Body of pancreas (tissue), 4 donors: ENCODE data around the gene CDR2. TPM values are rescaled to one million over a fixed set of nuclear protein-coding genes. Genes with fewer than 3 reads are reported as not detected.

Source experiments
- ATAC-seq: fragments of 150-250 bp; one replicate; pipeline ENCODE4 v1.9.1; 2016
- DNase-seq, 4 donors: peaks; one replicate each; pipeline ENCODE4 v3.0.0-alpha.2; 2019
- H3K27ac ChIP-seq, 4 donors: fragments of 200-600 bp; sonication (generic); 1 replicate in 3 of 4; 2 replicates in 1 of 4; pipeline versions ENCODE4 v1.5.1 to v1.6.1; 2016 to 2019; ENCODE audit warnings: mild to moderate bottlenecking in 1 of 4, mixed read lengths in 1 of 4, moderate library complexity in 1 of 4
- H3K27me3 ChIP-seq, 2 donors: fragments of 200-600 bp; sonication (generic); one replicate each; pipeline ENCODE4 v1.6.0; 2016; ENCODE audit warnings: mild to moderate bottlenecking in 1 of 2
- H3K36me3 ChIP-seq, 2 donors: fragments of 200-600 bp; sonication (generic); replicated peaks in 1 of 2; 2 replicates each; pipeline ENCODE4 v1.5.1; 2016; ENCODE audit warnings: low read depth in 2 of 2; ENCODE audit not compliant: insufficient read depth in 1 of 2
- H3K4me1 ChIP-seq: fragments of 200-600 bp; sonication (generic); one replicate; pipeline ENCODE4 v1.6.0; 2016
- H3K4me3 ChIP-seq, 2 donors: fragments of 200-600 bp; sonication (generic); 1 replicate in 1 of 2; 2 replicates in 1 of 2; pipeline ENCODE4 v1.5.1; 2016 to 2019
- H3K9me3 ChIP-seq, 3 donors: fragments of 200-600 bp; sonication (generic); 1 replicate in 2 of 3; 2 replicates in 1 of 3; pipeline ENCODE4 v1.5.1; 2016
- POLR2A ChIP-seq, 3 donors: fragments of 450-650 bp; IDR thresholded peaks; one replicate each; pipeline ENCODE4 v1.6.1; 2016; ENCODE audit warnings: antibody characterized with exemption in 3 of 3, mild to moderate bottlenecking in 2 of 3
- WGBS, 2 donors: methylation state at CpG; one replicate each; pipeline ENCODE4 v1.1.5; 2017; 5-methylcytosine and 5-hydroxymethylcytosine counted together
- intact Hi-C: fragments of 100-400 bp; cut with DNase I; formaldehyde crosslinking; loops from one replicate; pipeline ENCODE4 v1.15.1; 2023
- total RNA-seq, 2 donors: library from RNA; depleted of rRNA; stranded (reverse); fragments of >200 nt; gene quantifications; one replicate each; pipeline ENCODE4 v1.1.0, GENCODE V29; 2016
- TF ChIP-seq, protein P1 (sequence below), 7 experiments: fragments of 450-650 bp in 4 of 7; fragments of 200-600 bp in 3 of 7; sonication (generic) in 3 of 7; IDR thresholded peaks; one replicate each; pipeline ENCODE4 v1.5.1; 2016 to 2019; ENCODE audit warnings: antibody characterized with exemption in 7 of 7

The CDR2 gene
- total RNA-seq, 2 donors from 2014 or later: 15.8 to 16.8 TPM

DNA sequence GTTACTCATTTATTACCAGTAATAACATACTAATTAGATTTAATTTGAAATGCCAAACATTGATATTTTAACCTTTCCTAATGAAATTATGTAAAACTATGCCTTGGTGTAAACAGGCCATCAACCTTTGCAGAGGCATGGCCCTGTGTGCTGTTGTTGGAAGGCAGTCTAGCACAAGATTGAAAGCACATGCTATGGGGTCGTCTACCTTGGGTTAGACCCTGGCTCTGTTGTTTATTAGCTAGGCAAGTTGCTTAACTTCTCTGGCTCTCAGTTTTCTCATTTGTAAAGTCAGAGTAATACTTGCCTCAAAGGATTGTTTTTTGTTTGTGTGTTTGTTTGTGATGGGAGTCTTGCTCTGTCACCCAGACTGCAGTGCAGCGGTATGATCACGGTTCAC is 9.4 kb upstream of the CDR2 start:
- Histone ChIP-seq H3K36me3 (no peaks in the 10 kb centered on the region), H3K27ac (no peak overlapping the region), H3K9me3 (no peaks in the 10 kb centered on the region), H3K27me3 (no peaks in the 10 kb centered on the region), H3K4me3 (no peak overlapping the region), H3K4me1 (peaks cover 9% of the 10 kb centered on the region)
- 84 to 92% methylated on average over 2 to 3 of the region's 3 CpGs for WGBS, 2 donors
- DNase-seq: no peak
- ATAC-seq: no peak
- no peak for TF ChIP-seq POLR2A (IDR thresholded peaks at IDR 0.05)
- TF ChIP-seq, protein P1, sequence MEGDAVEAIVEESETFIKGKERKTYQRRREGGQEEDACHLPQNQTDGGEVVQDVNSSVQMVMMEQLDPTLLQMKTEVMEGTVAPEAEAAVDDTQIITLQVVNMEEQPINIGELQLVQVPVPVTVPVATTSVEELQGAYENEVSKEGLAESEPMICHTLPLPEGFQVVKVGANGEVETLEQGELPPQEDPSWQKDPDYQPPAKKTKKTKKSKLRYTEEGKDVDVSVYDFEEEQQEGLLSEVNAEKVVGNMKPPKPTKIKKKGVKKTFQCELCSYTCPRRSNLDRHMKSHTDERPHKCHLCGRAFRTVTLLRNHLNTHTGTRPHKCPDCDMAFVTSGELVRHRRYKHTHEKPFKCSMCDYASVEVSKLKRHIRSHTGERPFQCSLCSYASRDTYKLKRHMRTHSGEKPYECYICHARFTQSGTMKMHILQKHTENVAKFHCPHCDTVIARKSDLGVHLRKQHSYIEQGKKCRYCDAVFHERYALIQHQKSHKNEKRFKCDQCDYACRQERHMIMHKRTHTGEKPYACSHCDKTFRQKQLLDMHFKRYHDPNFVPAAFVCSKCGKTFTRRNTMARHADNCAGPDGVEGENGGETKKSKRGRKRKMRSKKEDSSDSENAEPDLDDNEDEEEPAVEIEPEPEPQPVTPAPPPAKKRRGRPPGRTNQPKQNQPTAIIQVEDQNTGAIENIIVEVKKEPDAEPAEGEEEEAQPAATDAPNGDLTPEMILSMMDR (IDR thresholded peaks at IDR 0.05): no peak
- intact Hi-C loops: no loop called here

DNA sequence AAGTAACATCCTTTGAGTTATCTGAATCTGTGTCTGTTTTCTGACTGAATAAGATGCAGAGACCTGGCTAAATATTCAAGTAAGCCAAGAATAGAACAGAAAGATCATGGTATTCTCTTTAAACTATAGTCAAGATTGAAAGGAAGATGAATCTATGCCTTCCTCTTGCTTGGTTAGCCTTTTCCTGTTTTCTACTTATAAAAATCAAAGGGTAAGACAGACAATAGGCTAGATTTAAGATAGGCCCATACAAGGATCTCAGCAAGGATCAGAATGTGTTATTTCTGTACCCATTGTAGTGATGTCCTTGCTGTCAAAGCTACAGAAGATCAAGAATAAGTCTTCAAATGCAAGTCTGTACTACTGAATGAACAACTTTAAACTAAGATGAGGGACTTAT is 7.0 kb upstream of the CDR2 start:
- no peaks in the 10 kb centered on the region for H3K27me3 ChIP-seq
- no peak for ATAC-seq
- no peak for TF ChIP-seq POLR2A (IDR thresholded peaks at IDR 0.05)
- TF ChIP-seq, protein P1 (IDR thresholded peaks at IDR 0.05): no peak
- DNase-seq: no peak
- no peaks in the 10 kb centered on the region for H3K36me3 ChIP-seq
- intact Hi-C loops: no loop called here
- no peaks in the 10 kb centered on the region for H3K9me3 ChIP-seq
- peaks cover 2% of the 10 kb centered on the region for H3K4me1 ChIP-seq
- no peak overlapping the region for H3K27ac ChIP-seq
- no peak overlapping the region for H3K4me3 ChIP-seq

DNA sequence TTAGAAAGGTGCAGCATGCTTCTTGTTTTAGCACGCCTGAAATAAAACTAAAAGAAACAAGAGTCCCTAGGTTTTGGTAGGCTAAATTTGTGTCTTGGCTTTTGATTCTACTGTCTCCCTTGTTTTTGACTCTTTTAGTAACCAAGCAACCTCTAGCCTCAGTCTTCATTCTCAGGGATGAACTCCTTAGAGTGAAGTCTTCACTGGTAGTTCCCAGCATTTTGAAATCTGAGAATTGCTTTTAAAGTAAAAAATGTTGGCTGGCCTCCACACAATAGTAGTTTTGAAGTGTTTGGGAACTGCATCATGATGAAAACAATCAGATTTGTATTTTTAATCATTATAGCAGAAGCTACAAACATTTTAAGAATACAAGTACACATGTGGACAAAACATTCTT is 6.1 kb upstream of the CDR2 start:
- intact Hi-C loops: no loop called here
- H3K27ac ChIP-seq: no peak overlapping the region
- no peak overlapping the region for H3K4me3 ChIP-seq
- 92 to 93% methylated on average over 1 of the region's 1 CpG for WGBS, 2 donors
- no peaks in the 10 kb centered on the region for H3K36me3 ChIP-seq
- ATAC-seq (no peak), DNase-seq (no peak)
- H3K9me3 ChIP-seq: no peaks in the 10 kb centered on the region
- no peak for TF ChIP-seq POLR2A (IDR thresholded peaks at IDR 0.05)
- TF ChIP-seq, protein P1 (IDR thresholded peaks at IDR 0.05): no peak
- peaks cover under 1% of the 10 kb centered on the region for H3K4me1 ChIP-seq
- no peaks in the 10 kb centered on the region for H3K27me3 ChIP-seq

DNA sequence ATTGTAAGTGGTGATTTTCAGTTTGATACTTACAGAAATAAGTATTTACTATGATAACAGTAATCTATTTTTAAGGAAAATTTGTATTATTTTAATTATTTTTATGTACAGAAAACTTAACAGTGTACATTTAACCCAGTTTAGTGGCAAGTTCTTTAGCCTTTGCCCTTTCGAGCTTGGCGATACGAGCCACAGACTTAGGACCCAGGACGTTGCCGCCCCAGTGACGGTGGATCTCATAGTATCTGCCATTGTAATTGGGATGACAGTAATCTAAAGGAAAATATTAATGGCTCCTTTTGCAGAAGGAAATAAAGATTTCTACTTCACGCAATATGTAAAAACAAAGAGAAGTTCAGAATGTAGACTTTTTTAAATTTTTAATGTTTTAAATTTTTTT is 5.2 kb upstream of the CDR2 start:
- Histone ChIP-seq H3K9me3 (no peaks in the 10 kb centered on the region), H3K27ac (no peak overlapping the region), H3K36me3 (no peaks in the 10 kb centered on the region), H3K4me3 (no peak overlapping the region), H3K27me3 (no peaks in the 10 kb centered on the region), H3K4me1 (peaks cover 7% of the 10 kb centered on the region)
- TF ChIP-seq POLR2A (IDR thresholded peaks at IDR 0.05): no peak
- TF ChIP-seq, protein P1 (IDR thresholded peaks at IDR 0.05): no peak
- intact Hi-C loops: no loop called here
- no peak for ATAC-seq
- 96% methylated on average over 7 of the region's 7 CpGs for WGBS, 2 donors
- DNase-seq: no peak

DNA sequence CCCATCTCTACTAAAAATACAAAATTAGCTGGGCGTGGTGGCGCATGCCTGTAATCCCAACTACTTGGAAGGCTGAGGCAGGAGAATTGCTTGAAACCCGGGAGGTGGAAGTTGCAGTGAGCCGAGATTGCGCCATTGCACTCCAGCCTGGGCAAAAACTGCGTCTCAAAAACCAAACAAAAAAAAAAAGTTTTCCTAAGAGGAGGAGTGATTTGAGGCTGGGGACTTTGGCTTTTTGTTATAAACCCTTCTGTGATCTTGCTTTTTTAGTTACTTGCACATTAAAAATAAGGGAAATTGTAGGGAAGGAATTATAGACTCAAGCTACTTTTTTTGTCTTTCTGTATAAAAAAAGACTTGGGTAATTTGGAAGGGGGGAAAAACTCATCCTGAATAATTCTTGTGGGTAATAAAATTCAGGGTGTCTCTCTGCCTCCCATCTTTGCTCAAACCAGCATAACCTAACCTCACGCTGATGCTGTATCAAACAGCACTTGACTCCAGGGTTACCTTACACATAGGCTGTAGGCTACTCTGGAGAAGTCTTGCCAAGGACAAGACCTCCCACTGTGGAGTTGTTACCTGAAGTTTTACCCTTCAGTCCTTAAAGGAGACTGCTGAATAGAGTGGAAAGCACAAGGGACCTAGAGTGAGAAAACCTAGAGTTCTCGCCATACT is 1.7 kb upstream of the CDR2 start:
- no peak overlapping the region for H3K4me3 ChIP-seq
- no peak overlapping the region for H3K27ac ChIP-seq
- no peak for DNase-seq
- no peaks in the 10 kb centered on the region for H3K27me3 ChIP-seq
- 89 to 90% methylated on average over 8 of the region's 8 CpGs for WGBS, 2 donors
- ATAC-seq: no peak
- intact Hi-C loops: no loop called here
- H3K4me1 ChIP-seq: peaks cover 30% of the 10 kb centered on the region
- TF ChIP-seq POLR2A (IDR thresholded peaks at IDR 0.05): no peak
- TF ChIP-seq, protein P1 (IDR thresholded peaks at IDR 0.05): no peak
- no peaks in the 10 kb centered on the region for H3K36me3 ChIP-seq
- no peaks in the 10 kb centered on the region for H3K9me3 ChIP-seq
